GM21529 (cell line): ENCODE results near the gene AGAP1.

Experiments used
- ATAC-seq: cut with Tn5 transposase; IDR thresholded peaks from one replicate; pipeline ENCODE4 v1.9.1; 2021; ENCODE audit not compliant: unreplicated experiment

The AGAP1 gene

GRCh38 chr2:235530735-235531134 is 36.9 kb downstream of the AGAP1 start:
- no peak for ATAC-seq

DNA sequence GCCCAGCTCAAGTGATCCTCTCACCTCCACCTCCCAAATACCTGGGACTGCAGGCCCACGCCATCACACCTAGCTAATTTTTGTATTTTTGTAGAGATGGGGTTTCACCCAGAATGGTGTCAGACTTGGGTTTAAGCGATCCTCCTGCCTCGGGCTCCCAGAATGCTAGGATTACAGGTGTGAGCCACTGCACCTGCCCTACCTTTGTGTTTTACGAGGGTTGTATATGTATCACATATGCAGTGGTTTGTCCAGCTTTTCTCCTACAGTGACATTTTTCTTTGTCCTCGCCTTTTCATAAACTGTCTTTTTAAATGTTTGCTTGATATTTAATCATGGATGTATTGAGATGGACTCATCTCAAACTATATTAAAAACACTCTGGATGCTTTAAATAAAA is 38.5 kb downstream of the AGAP1 start:
- no peak for ATAC-seq

GRCh38 chr2:235533198-235533597 is 39.4 kb downstream of the AGAP1 start:
- no peak for ATAC-seq

GRCh38 chr2:235533616-235534385 is 40.0 kb downstream of the AGAP1 start:
- ATAC-seq, result no peak

DNA sequence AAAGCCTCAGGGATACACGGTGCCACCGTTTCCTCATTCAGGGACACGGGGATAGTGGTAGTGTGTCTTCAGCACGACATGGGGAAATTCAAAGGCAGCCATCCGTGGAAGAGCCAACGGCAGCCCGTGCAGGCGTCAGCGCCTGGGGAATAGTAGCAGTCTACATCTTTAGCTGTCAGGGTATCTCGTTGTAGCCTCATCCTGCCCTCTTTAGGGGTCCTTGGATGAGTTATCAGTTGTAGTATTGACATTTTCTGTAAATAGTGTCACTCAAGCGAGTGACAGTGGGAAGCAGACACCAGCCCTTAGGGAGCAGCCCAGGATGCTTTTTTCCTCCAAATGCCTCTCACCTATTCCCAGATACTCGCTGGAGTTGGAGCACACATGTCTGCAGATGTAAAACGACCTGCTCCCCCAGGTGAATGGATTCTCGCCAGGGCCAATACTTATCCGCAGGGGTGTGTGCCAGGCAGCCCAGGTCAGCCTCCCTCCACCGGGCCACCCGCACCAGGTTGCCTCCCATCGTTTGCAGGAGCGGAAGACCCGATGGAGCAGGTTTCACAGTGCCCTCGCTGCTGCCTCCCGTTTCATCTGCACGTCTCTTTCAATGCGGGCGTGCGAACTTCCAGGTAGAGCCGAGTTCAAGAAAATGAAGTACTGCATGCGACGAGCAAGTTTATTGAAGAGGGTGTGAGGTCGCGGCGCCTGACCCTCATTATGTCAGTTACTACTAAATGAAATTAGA is 41.0 kb downstream of the AGAP1 start:
- ATAC-seq, result no peak

GRCh38 chr2:235535423-235536130 is 41.7 kb downstream of the AGAP1 start:
- ATAC-seq, result no peak

DNA sequence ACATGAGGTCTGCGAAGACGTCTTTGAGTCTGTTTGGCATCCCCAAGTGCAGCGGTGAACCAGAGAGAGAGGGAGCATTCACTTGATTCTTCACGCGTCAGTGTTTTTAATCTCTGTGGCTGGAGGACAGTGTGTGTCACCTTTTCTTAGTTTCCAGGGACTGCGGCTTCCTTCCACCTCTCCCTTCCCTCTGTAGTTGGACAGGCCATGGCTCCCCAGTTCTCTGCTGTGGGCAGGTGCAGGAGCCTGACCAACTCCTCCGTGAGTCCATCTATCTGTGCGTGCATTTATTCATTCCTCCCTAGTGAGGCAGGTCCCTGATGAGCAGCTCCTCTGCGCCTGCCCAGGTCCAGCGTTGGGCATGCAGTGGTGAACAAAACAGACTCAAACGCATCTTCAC is 42.9 kb downstream of the AGAP1 start:
- no peak for ATAC-seq

GRCh38 chr2:235537186-235537585 is 43.3 kb downstream of the AGAP1 start:
- no peak for ATAC-seq

GRCh38 chr2:235537587-235537986 is 43.7 kb downstream of the AGAP1 start:
- ATAC-seq, result no peak

- no peak for ATAC-seq
These were observed 44.3 kb downstream of the AGAP1 start for GRCh38 chr2:235538144-235538639.

DNA sequence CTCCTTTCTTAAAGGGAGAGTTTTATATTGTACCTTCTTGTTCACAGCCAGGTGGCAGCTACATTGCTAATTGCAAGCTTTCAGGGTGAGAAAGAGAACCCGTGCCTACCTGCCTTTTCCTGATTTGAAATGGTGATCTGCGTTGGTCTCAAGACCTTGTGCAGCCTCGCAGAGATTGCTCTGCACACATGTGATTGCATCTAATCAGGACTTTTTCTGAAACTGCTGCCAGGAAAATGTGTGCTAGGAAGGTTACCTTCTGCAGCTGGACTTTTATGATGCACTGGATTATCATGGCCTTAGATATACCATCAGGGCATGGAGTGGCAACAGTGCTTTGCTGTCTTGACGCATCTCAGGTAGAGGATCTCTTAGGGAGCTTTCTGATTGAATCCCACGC is 45.1 kb downstream of the AGAP1 start:
- no peak for ATAC-seq

DNA sequence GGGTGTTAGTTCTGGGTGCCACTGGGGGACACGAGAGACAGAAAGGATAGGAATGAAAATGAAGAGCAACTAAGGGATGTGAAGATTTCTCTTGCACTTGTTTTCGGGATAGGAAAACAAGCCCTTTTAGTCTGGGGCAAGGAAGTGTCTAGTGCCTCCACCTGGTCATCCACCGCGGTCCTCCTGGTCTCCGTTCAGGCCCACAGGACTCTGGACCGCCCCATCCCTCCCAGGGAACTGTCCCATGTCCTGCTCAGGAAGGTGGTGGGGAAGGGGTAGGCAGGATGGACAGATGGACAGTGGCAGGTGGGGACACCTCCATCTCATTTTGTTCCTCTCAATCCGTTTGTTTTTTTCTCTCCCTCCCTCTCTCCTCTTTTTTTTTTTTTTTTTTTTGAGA is 45.9 kb downstream of the AGAP1 start:
- ATAC-seq, result no peak

- no peak for ATAC-seq
These were observed 47.2 kb downstream of the AGAP1 start for GRCh38 chr2:235541016-235541415.

DNA sequence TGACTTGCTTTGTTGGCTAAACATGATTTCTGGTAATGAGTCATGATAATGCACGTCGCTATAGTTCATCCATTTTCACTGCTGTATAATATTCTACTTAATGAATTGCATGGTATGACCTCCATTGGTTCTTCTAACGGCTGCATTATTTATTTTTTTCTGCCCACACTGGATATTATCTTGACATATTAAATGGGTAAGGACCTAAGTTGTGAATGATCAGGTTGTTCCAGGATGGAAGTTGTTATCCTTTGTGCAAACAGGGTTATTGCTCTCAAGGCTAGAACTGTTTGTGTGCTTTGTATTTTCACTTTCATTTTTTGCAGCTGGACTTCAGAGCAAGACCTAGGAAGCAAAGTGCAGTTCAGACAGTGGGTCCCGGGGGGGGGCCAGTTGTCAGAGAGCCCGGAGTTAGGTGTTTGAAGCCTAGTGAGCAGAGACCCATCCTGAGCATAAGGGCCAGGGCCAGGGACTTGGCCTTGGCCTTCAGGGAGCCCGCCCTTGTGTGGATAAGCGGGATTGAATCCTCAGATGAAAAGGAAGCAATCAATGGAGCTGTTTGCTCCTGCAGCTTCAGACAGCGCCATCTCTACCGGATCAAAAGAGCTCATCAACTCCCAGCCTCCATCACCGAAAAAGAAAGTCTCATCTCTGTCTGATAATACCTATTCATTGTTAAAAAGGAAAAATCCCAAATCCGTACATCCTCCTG is 48.2 kb downstream of the AGAP1 start:
- no peak for ATAC-seq

- ATAC-seq, result no peak
These were observed 48.9 kb downstream of the AGAP1 start for GRCh38 chr2:235542733-235543127.

DNA sequence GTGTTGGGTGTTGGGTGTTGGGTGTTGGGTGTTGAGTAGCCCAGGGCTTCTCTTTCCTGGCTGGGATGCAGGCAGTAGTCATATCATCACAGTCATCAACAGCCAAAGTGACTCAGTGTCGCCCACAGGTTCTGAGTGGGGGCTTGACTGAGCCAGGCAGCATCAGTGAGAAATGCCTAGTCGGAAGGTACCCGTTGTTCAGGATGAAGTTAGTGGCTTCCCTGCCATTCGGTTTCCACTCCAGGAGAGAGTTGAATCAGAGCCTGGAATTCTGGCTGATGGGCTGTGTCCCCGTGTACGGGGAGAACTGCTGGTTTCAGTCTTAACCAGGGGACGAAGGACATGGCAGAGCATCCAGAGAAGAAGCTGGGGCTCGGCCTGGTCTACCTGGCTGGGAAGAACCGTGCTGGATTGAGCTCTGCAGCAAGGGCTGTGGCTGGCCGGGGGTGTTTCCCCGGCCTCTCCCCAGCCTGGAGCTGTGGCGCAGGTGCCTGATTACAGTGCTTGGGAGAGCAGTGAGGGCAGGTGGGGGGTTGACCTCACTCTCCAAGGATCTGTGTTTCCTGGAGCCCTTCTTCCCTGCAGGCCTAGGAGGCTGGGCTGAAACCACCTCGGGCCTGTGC is 49.4 kb downstream of the AGAP1 start:
- no peak for ATAC-seq

DNA sequence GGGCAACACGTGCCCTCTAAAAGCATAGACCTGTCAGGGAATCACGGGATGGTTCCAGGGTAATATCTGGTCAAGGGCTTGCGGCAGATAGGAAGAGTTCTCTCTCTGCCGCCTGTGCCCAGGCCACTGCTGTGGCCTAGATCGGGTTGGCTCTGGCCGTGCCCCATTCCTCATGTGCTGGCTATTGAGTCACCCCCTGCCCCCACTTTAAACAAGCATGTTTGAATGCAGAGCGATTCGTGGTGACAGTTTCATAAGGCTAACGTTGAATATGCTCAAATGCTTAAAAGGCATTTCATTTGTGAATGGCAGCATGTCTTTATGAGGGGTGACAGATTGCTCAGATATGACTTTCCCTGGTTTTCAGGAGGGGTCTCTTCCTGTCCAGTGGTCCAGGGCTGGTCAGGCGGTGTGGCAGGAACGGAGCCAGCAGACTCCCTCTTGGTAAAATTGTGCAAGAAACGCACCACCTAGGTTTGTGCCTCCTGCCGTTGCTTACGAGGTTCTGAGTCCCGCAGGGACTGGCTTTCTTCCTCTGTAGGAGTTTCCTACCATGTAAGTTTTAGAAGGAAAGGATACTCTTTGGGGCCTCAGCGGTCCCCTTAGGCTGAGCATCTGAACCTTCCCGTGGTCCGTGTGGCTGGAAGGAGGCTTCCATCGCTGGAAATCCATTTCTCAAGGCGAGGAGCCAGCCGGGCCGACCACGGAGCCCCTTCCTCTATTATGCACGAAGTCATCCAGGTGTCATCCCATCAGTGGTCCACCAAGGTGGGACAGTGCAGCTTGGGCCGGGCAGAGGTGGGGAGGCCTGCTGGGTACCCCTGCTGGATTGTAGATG is 50.2 kb downstream of the AGAP1 start:
- no peak for ATAC-seq

DNA sequence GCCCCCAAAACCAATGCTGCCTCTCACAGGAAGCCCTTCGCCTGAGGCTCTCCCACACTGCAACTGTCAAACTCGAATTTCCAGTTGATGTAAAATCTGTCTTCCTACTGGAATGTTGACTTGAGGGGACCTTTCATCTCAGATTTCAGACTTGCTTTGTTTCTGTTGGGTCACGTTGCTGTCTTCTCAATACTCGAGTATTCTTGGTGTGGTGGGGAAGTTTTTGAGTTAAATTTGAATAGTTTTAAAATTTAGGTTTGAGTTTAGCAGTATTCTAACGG is 50.8 kb downstream of the AGAP1 start:
- ATAC-seq, result no peak

DNA sequence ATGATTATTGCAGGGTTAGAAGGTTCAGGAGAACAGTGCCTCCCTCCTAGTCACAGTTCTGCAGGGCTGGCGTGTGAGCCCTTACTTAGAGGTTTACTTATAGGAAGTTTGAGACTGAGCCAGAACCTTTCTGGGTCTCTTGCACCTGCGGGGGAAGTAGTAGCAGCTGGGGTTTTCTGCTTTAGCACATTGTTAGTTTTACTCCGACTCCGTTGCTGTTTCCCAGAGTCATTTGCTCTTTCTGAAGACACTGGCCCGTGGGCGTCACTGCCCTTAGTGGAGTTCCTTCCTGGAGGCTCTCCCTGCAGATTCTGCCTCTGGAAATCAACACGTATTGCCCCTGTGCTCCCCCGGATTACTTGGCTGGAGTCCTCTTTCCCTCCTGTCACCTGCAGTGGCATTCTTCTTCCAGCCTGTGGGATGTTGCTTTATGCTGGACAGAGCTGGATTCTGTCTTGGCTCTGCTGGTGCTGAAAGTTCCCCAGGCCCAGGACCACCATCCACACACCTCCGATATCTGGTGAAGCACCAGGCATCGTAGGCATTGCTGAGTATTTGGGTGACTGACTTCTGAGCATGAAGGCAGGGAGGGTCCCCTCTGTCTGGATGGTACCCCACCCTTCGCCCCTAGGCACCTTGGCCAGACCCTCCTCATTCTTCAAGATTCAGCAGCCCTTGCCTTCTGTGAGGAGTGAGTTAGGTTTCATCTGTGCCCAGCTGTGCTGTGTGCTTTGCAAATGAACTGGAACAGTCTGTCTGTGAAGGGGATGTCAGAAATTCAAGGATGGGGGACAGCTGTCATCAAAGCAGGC is 51.7 kb downstream of the AGAP1 start:
- no peak for ATAC-seq
